AG04449 (cell line): ENCODE data around the gene SCYGR3.

ENCODE experiments used
- CTCF ChIA-PET: fragments of 350-600 bp; formaldehyde crosslinking; extraction: SDS; loops from one replicate; lab custom pipeline; 2021; ENCODE audit warnings: antibody characterized with exemption; lab: Yijun Ruan, JAX
- POLR2A ChIA-PET: fragments of 400-600, 350-600 bp; formaldehyde crosslinking; extraction: SDS; loops from one replicate; lab custom pipeline; 2020; ENCODE audit warnings: antibody characterized with exemption, inconsistent platforms; lab: Yijun Ruan, JAX
- DNase-seq: peaks from one replicate; pipeline ENCODE4 v3.0.0-alpha.2; 2010; ENCODE audit warnings: low read depth, low spot score
- H3K4me3 ChIP-seq: 2 replicates; pipeline ENCODE4 v1.5.1; 2011; ENCODE audit warnings: low read depth, mild to moderate bottlenecking, control low read depth, low read length
- TF ChIP-seq, protein P1 (sequence below): IDR thresholded peaks from one replicate; pipeline ENCODE4 v1.5.1; 2011; ENCODE audit warnings: mild to moderate bottlenecking, moderate library complexity, low read length, control low read depth, inconsistent platforms; ENCODE audit not compliant: insufficient read depth; ENCODE audit errors: missing control alignments

The SCYGR3 gene

DNA sequence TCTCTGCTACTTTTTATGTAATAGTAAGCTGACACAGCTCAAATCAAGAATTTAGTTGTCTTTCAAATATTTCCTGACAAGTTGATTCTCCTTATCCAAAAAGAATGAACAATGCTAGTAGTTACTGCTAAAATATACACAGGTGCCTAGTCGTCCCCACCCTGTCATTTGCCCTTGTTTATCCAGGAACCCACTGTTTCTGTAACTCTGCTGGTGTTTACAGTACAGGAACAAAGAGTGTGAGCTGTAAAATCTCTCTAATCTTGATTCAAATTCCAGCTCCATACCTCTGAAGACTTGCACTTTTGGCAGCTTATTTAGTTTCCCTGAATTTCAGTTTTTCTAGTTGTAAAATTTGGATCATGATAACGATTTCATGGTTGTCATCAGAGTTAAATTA lies 37.1 kb downstream of the SCYGR3 start:
- TF ChIP-seq, protein P1, sequence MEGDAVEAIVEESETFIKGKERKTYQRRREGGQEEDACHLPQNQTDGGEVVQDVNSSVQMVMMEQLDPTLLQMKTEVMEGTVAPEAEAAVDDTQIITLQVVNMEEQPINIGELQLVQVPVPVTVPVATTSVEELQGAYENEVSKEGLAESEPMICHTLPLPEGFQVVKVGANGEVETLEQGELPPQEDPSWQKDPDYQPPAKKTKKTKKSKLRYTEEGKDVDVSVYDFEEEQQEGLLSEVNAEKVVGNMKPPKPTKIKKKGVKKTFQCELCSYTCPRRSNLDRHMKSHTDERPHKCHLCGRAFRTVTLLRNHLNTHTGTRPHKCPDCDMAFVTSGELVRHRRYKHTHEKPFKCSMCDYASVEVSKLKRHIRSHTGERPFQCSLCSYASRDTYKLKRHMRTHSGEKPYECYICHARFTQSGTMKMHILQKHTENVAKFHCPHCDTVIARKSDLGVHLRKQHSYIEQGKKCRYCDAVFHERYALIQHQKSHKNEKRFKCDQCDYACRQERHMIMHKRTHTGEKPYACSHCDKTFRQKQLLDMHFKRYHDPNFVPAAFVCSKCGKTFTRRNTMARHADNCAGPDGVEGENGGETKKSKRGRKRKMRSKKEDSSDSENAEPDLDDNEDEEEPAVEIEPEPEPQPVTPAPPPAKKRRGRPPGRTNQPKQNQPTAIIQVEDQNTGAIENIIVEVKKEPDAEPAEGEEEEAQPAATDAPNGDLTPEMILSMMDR = no peak
- POLR2A ChIA-PET = no interaction called here
- CTCF ChIA-PET = no interaction called here
- H3K4me3 ChIP-seq = no peak overlapping the region
- DNase-seq = no peak

DNA sequence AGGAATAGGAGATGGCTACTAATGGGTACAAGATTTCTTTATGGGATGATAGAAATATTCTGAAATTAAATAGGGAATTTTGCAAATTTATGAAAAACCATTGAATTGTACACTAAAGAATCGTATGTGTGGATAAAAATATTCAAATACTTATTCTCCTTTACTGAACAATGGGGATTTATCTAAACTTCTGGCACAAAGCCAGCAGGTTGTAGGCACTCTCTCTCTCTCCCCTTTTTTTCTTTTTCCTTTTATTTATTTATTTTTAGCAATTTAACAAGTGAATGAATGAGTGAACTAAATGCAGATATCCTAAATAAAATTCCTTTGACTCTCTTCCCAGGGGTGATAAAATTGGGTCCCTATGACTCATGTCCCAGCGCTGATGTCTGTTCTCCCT lies 37.8 kb downstream of the SCYGR3 start:
- POLR2A ChIA-PET = no interaction called here
- TF ChIP-seq, protein P1 = no peak
- CTCF ChIA-PET = no interaction called here
- H3K4me3 ChIP-seq = no peak overlapping the region
- no peak for DNase-seq

DNA sequence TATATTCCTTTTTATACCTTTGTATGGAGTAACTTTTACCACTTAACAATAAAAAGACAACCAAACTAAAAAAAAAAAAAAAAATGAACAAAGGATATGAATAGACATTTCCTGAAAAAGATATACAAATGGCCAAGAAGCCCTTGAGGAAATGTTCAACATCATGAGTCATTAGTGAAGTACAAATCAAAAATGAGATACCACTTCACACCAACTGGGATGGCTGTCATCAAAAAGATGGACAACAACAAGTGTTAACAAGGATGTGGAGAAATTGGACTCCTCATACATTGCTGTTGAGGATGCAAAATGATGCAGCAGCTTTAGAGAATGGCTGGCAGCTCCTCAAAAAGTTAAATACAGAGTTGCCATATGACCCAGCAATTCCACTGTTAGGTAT lies 38.5 kb downstream of the SCYGR3 start:
- ChIA-PET CTCF (no interaction called here), POLR2A (no interaction called here)
- H3K4me3 ChIP-seq = no peak overlapping the region
- DNase-seq = no peak
- TF ChIP-seq, protein P1 = no peak

DNA sequence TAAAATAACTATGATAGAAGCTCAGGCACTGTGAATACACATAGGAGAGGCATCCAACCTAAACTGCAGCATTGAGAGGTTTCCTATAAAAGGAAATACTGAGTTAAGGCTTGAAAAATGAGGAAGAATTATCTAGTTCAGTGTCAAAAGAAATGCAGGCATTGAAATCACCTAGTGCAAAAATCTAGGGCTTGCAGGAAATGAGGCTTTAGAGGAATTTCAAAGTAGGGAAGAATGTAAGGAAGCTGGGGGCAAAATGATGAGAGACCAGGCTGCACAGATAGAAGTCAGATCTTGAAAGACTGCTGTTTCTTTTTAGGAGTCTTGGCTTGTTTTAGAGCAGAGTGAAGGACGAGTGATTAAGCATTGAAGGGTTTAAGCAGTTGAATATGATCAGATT lies 44.0 kb downstream of the SCYGR3 start:
- CTCF ChIA-PET = interaction anchor here (1.6 kb wide), 1 partner anchor 196 kb away, joined by 6 read pairs; no protein-coding TSS in a partner anchor
- POLR2A ChIA-PET = interaction anchor here (0.6 kb wide), 1 partner anchor 157 kb away, joined by 3 read pairs; no protein-coding TSS in a partner anchor
- H3K4me3 ChIP-seq = no peak overlapping the region
- TF ChIP-seq, protein P1 = no peak
- DNase-seq = no peak

DNA sequence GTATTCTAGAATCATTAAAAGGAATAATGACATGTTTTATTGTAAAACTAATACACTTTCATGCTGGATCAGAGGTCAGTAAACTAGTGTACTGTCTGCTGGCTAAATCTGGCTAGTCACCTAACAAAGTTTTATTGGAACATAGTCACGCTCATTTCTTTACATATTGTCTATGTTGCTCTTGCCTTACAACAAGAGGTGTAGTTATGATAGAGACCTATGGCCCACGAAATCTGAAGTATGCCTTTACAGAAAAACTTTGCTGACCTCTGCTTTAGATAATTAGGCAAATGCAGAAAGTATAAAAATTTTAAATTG lies 45.8 kb downstream of the SCYGR3 start:
- ChIA-PET POLR2A (no interaction called here), CTCF (no interaction called here)
- no peak overlapping the region for H3K4me3 ChIP-seq
- TF ChIP-seq, protein P1 = no peak
- no peak for DNase-seq

DNA sequence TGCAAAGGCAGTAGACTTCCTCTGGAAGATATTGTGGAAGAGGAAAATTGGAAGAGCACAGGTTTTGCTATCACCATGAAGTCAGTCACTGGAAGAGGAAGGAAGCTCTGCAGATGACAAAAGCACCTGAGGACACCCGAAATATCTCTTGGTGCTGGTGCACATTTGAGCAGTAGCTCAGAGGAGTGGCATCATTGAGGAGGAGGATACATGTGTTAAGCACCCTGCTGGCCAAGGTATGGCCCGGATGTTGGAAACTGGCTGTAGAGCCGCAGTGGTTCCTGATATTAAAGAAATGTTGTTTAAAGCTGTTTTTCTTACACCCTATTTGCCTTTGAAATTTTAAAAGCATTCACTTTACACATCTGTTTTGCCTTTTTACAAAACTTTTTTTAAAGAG lies 48.6 kb downstream of the SCYGR3 start:
- POLR2A ChIA-PET = no interaction called here

More for the DNA sequence above, 48.6 kb downstream of the SCYGR3 start:
- H3K4me3 ChIP-seq = no peak overlapping the region
- CTCF ChIA-PET = no interaction called here
- TF ChIP-seq, protein P1 = no peak
- DNase-seq = no peak
